Mesendoderm (in vitro differentiated cells): ENCODE measurements around the gene ROBO4.

Experiments
- DNase-seq: peaks from one replicate; pipeline ENCODE4 v3.0.0; 2013
- H2AK5ac ChIP-seq: 2 replicates; pipeline ENCODE4 v1.6.1; 2013; ENCODE audit warnings: low read length, inconsistent platforms
- H2BK120ac ChIP-seq: 2 replicates; pipeline ENCODE4 v1.6.1; 2013; ENCODE audit warnings: low read depth, mild to moderate bottlenecking, low read length, moderate library complexity, mixed read lengths
- H2BK15ac ChIP-seq: replicated peaks from 2 replicates; pipeline ENCODE4 v1.6.1; 2013; ENCODE audit warnings: low read depth, mild to moderate bottlenecking, moderate library complexity
- H2BK5ac ChIP-seq: 2 replicates; pipeline ENCODE4 v1.6.1; 2013; ENCODE audit warnings: low read length, inconsistent platforms
- H3K18ac ChIP-seq: 2 replicates; pipeline ENCODE4 v1.6.1; 2013; ENCODE audit warnings: mild to moderate bottlenecking, low read length, mixed read lengths
- H3K23ac ChIP-seq: one replicate; pipeline ENCODE4 v1.6.1; 2013; ENCODE audit warnings: low read length
- H3K27ac ChIP-seq: 2 replicates; pipeline ENCODE4 v1.5.1; 2013; ENCODE audit warnings: low read depth, mild to moderate bottlenecking, inconsistent platforms, low read length, moderate library complexity
- H3K27me3 ChIP-seq: 2 replicates; pipeline ENCODE4 v1.6.1; 2013; ENCODE audit warnings: low read length, control low read depth, mild to moderate bottlenecking, inconsistent platforms; ENCODE audit not compliant: insufficient read depth, poor library complexity
- H3K36me3 ChIP-seq: 2 replicates; pipeline ENCODE4 v1.6.1; 2013; ENCODE audit warnings: low read length, inconsistent platforms; ENCODE audit not compliant: control insufficient read depth, insufficient read depth
- H3K4ac ChIP-seq: one replicate; pipeline ENCODE4 v1.6.1; 2013; ENCODE audit warnings: low read depth, mild to moderate bottlenecking, low read length, moderate library complexity
- H3K4me1 ChIP-seq: 2 replicates; pipeline ENCODE4 v1.6.1; 2013; ENCODE audit warnings: low read depth, low read length, inconsistent platforms; ENCODE audit not compliant: control insufficient read depth
- H3K4me2 ChIP-seq: 2 replicates; pipeline ENCODE4 v1.6.1; 2013; ENCODE audit warnings: low read length
- H3K4me3 ChIP-seq: 2 replicates; pipeline ENCODE4 v1.5.1; 2013; ENCODE audit warnings: mild to moderate bottlenecking, low read length
- H3K56ac ChIP-seq: one replicate; pipeline ENCODE4 v1.6.1; 2013; ENCODE audit warnings: low read length
- H3K79me1 ChIP-seq: 2 replicates; pipeline ENCODE4 v1.6.1; 2013; ENCODE audit warnings: low read length, inconsistent platforms
- H3K79me2 ChIP-seq: 2 replicates; pipeline ENCODE4 v1.6.1; 2013; ENCODE audit warnings: mild to moderate bottlenecking, low read length; ENCODE audit not compliant: control insufficient read depth, insufficient read depth
- H3K9ac ChIP-seq: 2 replicates; pipeline ENCODE4 v1.6.1; 2013; ENCODE audit warnings: low read length, inconsistent platforms
- H4K5ac ChIP-seq: one replicate; pipeline ENCODE4 v1.6.1; 2013; ENCODE audit warnings: low read length
- H4K8ac ChIP-seq: one replicate; pipeline ENCODE4 v1.6.1; 2013; ENCODE audit warnings: low read depth, mild to moderate bottlenecking, control low read depth, low read length, moderate library complexity
- WGBS: extraction: QIAGEN DNeasy Blood & Tissue Kit; methylation state at CpG from one replicate; pipeline ENCODE4 v1.1.7; 2013; ENCODE audit warnings: low lambda C conversion rate, missing lambda C conversion rate; ENCODE audit not compliant: insufficient coverage; ENCODE audit errors: extremely low coverage; 5-methylcytosine and 5-hydroxymethylcytosine counted together

The ROBO4 gene

DNA sequence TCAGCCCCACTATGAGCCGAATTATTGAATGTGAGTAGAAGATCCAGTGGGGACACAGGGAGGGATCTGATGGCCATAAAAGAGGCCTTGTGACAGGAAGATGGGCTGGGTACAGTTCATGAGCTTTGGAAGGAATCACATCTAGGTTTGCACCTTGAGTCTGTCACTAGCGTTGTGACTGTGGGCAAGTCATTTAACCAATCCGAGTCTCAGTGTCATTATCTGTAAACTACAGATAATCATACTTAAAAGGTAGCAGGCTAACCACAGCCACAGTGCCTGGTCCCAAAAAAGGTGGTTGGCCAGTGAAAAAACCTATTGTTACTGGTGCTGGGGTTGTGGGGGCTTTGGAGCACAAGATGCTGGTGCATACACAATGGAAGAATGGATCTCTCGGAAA, 25.2 kb upstream of the ROBO4 start:
- Histone ChIP-seq H3K27ac (no peak overlapping the region), H3K9ac (no peak overlapping the region), H3K56ac (no peak overlapping the region), H2BK5ac (no peak overlapping the region), H2BK15ac (no peak overlapping the region), H3K23ac (no peak overlapping the region), H3K4me3 (no peak overlapping the region), H4K5ac (no peak overlapping the region), H3K36me3 (no peaks in the 10 kb centered on the region), H2AK5ac (no peak overlapping the region), H3K79me1 (no peaks in the 10 kb centered on the region), H3K4me2 (no peak overlapping the region), H3K79me2 (no peaks in the 10 kb centered on the region), H3K4me1 (peaks cover 4% of the 10 kb centered on the region), H3K18ac (no peak overlapping the region), H4K8ac (no peak overlapping the region), H3K27me3 (no peaks in the 10 kb centered on the region), H3K4ac (no peak overlapping the region), H2BK120ac (no peak overlapping the region)
- no CpG with 5 or more reads among the region's 4 CpGs for WGBS
- DNase-seq: no peak

DNA sequence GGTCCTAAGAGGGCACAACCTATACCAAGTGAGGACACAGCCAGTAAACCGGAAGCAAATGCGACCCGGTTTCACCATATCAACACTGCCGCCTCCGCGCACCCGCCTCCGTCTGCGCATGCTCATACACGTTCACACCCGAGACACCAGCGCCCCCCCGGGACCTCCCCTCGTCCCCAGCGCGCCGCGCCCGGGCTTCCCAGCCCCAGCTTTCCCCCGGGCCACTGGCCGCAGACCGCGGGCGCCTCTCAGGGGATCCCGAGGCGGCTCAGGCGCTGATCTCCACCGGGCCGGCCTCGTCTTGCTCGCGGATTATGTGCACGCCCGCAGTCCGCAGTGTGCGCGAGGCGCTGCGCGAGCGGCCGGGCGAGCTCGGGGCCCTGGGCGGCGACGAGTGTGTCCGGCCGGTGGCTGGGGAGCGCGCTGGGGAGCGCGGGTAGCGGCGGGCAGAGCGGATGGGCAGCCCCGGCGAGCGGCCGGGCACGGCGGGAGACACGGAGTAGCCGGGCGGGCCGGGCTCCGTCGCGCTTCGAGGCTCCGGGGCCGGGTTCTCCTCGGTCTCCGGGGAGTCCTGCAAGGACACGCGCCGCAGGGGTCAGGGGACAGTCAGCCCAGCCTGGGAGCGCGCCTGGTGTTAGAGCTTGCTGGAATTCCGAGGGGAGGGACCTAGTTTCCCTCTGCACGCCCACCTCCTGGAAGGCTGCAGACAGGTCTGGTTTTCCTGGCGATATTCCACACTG, 23.4 kb upstream of the ROBO4 start:
- Histone ChIP-seq H3K9ac (peak overlapping the region; percentile 74), H2BK120ac (peak overlapping the region; percentile 49), H3K18ac (peak overlapping the region; percentile 72), H3K56ac (peak overlapping the region; percentile 90), H3K27ac (no peak overlapping the region), H3K23ac (no peak overlapping the region), H3K4me2 (peak overlapping the region; percentile 67), H2BK5ac (no peak overlapping the region), H4K5ac (no peak overlapping the region), H3K36me3 (no peaks in the 10 kb centered on the region), H3K4ac (peak overlapping the region; percentile 38), H3K79me1 (no peaks in the 10 kb centered on the region), H3K27me3 (no peaks in the 10 kb centered on the region), H2AK5ac (no peak overlapping the region), H4K8ac (no peak overlapping the region), H3K79me2 (no peaks in the 10 kb centered on the region), H2BK15ac (no peak overlapping the region), H3K4me3 (peak overlapping the region; percentile 20), H3K4me1 (peaks cover 4% of the 10 kb centered on the region)
- peak; percentile 86 for DNase-seq
- no CpG with 5 or more reads among the region's 82 CpGs for WGBS

DNA sequence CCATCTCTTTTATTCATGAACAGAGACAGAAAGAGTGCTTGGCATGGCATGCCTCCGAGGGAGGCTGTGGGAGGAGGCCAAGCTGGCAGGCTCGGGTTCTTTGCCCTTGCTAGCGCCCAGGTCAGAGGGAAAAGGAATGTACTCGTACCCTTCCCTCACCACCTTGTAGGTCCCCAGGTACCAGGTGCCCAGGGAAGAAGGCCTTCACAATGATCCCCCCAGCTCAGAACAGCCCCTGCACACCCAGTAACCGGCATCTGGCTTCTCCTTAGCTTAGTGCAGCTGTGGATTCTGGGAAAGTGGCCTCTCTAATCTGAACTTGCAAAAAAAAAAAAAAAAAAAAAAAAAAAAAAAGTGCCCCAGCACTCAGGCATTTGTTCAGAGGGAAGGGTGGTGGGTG, 22.7 kb upstream of the ROBO4 start:
- H3K4me1 ChIP-seq: peaks cover 4% of the 10 kb centered on the region
- no peak overlapping the region for H3K4ac ChIP-seq
- no CpG with 5 or more reads among the region's 5 CpGs for WGBS
- H3K36me3 ChIP-seq: no peaks in the 10 kb centered on the region
- peak overlapping the region; percentile 59 for H4K5ac ChIP-seq
- H2BK120ac ChIP-seq: no peak overlapping the region
- H3K4me2 ChIP-seq: peak overlapping the region; percentile 25
- no peak overlapping the region for H4K8ac ChIP-seq
- H3K9ac ChIP-seq: peak overlapping the region; percentile 32
- H2BK15ac ChIP-seq: no peak overlapping the region
- H2BK5ac ChIP-seq: no peak overlapping the region
- no peak overlapping the region for H3K4me3 ChIP-seq
- H3K79me2 ChIP-seq: no peaks in the 10 kb centered on the region
- DNase-seq: no peak
- no peak overlapping the region for H3K27ac ChIP-seq
- no peaks in the 10 kb centered on the region for H3K79me1 ChIP-seq
- H2AK5ac ChIP-seq: no peak overlapping the region
- peak overlapping the region; percentile 56 for H3K56ac ChIP-seq
- H3K18ac ChIP-seq: no peak overlapping the region
- H3K27me3 ChIP-seq: no peaks in the 10 kb centered on the region
- H3K23ac ChIP-seq: no peak overlapping the region

DNA sequence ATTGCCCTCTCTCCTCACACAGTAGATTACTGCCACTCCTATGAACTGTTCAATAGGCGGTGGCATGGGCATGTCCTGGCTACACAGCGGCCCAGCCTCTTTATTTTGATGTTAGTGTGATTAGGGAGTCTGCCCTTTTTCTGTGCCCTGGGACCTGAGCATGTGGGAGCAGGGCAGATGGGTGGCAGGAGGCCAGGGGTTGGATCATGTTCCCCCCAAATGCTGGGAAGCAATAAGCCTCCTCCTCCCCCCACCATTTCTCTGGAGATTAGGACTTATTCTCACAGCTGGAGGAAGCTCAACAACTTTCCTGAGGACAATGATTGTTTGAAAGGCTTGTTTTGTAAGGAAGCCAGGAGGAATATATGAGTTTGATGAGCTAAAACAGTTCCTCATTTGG, 22.2 kb upstream of the ROBO4 start:
- no peak overlapping the region for H2AK5ac ChIP-seq
- H3K9ac ChIP-seq: no peak overlapping the region
- no peak for DNase-seq
- H4K8ac ChIP-seq: no peak overlapping the region
- H2BK15ac ChIP-seq: no peak overlapping the region
- H3K4me2 ChIP-seq: no peak overlapping the region
- WGBS: no CpG with 5 or more reads among the region's 2 CpGs
- no peak overlapping the region for H3K4me3 ChIP-seq
- H3K4ac ChIP-seq: no peak overlapping the region
- H3K36me3 ChIP-seq: no peaks in the 10 kb centered on the region
- H3K23ac ChIP-seq: no peak overlapping the region
- H3K18ac ChIP-seq: no peak overlapping the region
- H3K4me1 ChIP-seq: peaks cover 4% of the 10 kb centered on the region
- no peaks in the 10 kb centered on the region for H3K79me1 ChIP-seq
- no peak overlapping the region for H3K56ac ChIP-seq
- no peak overlapping the region for H3K27ac ChIP-seq
- no peaks in the 10 kb centered on the region for H3K79me2 ChIP-seq
- H2BK5ac ChIP-seq: no peak overlapping the region
- H3K27me3 ChIP-seq: no peaks in the 10 kb centered on the region
- peak overlapping the region; percentile 59 for H4K5ac ChIP-seq
- H2BK120ac ChIP-seq: no peak overlapping the region

DNA sequence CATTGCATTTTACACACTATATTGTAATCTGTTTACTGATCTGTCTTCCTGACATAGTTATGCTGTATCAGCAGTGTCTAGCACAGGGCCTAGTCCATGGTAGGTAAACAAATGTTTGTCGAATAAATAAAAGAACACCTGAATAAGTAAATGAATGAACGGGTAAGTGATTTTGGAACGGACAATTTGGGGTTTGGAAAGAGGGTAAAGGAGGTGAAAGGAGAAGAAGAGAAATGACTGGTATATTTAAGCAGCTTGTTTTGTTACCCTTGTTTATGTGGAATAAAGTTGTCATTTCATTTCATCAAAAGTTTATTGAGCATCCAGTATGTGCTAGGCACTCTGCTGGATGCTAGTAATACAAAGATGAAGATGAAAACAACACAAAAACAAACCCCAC, 21.3 kb upstream of the ROBO4 start, which contains the start of gene HEPN1:
Gene HEPN1 (plus strand): TSS at position 301 of the 400 bp plus-strand sequence.
- DNase-seq: no peak
- Histone ChIP-seq H3K27ac (no peak within 1 kb of the TSS), H3K4me1 (peaks cover 4% of the 10 kb centered on the region), H3K79me1 (no peaks in the 10 kb centered on the region), H3K9ac (no peak within 1 kb of the TSS), H4K8ac (no peak within 1 kb of the TSS), H3K23ac (no peak within 1 kb of the TSS), H2BK15ac (no peak within 1 kb of the TSS), H3K4me3 (no peak within 1 kb of the TSS), H4K5ac (no peak within 1 kb of the TSS), H3K18ac (no peak within 1 kb of the TSS), H2BK120ac (no peak within 1 kb of the TSS), H2BK5ac (no peak within 1 kb of the TSS), H3K27me3 (no peaks in the 10 kb centered on the region), H2AK5ac (no peak within 1 kb of the TSS), H3K4me2 (no peak within 1 kb of the TSS), H3K56ac (no peak within 1 kb of the TSS), H3K79me2 (no peaks in the 10 kb centered on the region), H3K4ac (no peak within 1 kb of the TSS), H3K36me3 (no peaks in the 10 kb centered on the region)
- WGBS: 100% methylated on average over 3 of the region's 3 CpGs
